ENCODE data around the gene MST1R. TPM values are rescaled to one million over a fixed set of nuclear protein-coding genes. Genes with fewer than 3 reads are reported as not detected.

Gene MST1R
- total RNA-seq, 2 donors from 2014 or later, result 6.8 to 11.2 TPM

- no peak for TF ChIP-seq CTCF (conservative IDR thresholded peaks at IDR 0.05)
- no peak overlapping the region for H3K27ac Mint-ChIP-seq
- H3K27me3 Mint-ChIP-seq (ENCODE audit: insufficient read depth), result no peaks in the 10 kb centered on the region
- Histone ChIP-seq H3K27ac (ENCODE audit: low read depth, low read length) (no peak overlapping the region), H3K4me3 (ENCODE audit: low read length) (no peak overlapping the region), H3K9ac (ENCODE audit: extremely low read depth, low read length, poor library complexity, severe bottlenecking) (no peak overlapping the region), H3K9me3 (ENCODE audit: control insufficient read depth, low read length) (no peaks in the 10 kb centered on the region), H3K27me3 (ENCODE audit: control insufficient read depth, insufficient read depth, low read length, poor library complexity, severe bottlenecking) (no peaks in the 10 kb centered on the region), H3K36me3 (ENCODE audit: control insufficient read depth, insufficient read depth, low read length) (peaks cover 48% of the 10 kb centered on the region), H3K4me1 (ENCODE audit: control insufficient read depth, insufficient read depth, low read length) (no peaks in the 10 kb centered on the region)
- no peak for DNase-seq
- no peak overlapping the region for H3K4me3 Mint-ChIP-seq
- peaks cover 2% of the 10 kb centered on the region for H3K4me1 Mint-ChIP-seq
- no peaks in the 10 kb centered on the region for H3K9me3 Mint-ChIP-seq
- peaks cover 31% of the 10 kb centered on the region for H3K36me3 Mint-ChIP-seq (ENCODE audit: low read depth)
- 84 to 94% methylated on average over 2 of the region's 2 CpGs for WGBS, 2 experiments (ENCODE audit: insufficient coverage in 1 of 2, insufficient read length in 1 of 2)
Measured at GRCh38 chr3:49840388-49840787, 63.3 kb downstream of the MST1R start.

GRCh38 chr3:49839193-49839809 lies 64.4 kb downstream of the MST1R start:
- Mint-ChIP-seq H3K36me3 (ENCODE audit: low read depth) (peaks cover 37% of the 10 kb centered on the region), H3K4me3 (no peak overlapping the region), H3K9me3 (no peaks in the 10 kb centered on the region), H3K4me1 (peaks cover 2% of the 10 kb centered on the region), H3K27ac (no peak overlapping the region), H3K27me3 (ENCODE audit: insufficient read depth) (no peaks in the 10 kb centered on the region)
- H3K4me1 ChIP-seq (ENCODE audit: control insufficient read depth, insufficient read depth, low read length), result no peaks in the 10 kb centered on the region
- TF ChIP-seq CTCF (conservative IDR thresholded peaks at IDR 0.05), result peak; percentile 91
- no peaks in the 10 kb centered on the region for H3K27me3 ChIP-seq (ENCODE audit: control insufficient read depth, insufficient read depth, low read length, poor library complexity, severe bottlenecking)
- no peak overlapping the region for H3K4me3 ChIP-seq (ENCODE audit: low read length)
- no peak overlapping the region for H3K9ac ChIP-seq (ENCODE audit: extremely low read depth, low read length, poor library complexity, severe bottlenecking)
- peak; percentile 86 for DNase-seq
- H3K36me3 ChIP-seq (ENCODE audit: control insufficient read depth, insufficient read depth, low read length), result peaks cover 48% of the 10 kb centered on the region
- no peak overlapping the region for H3K27ac ChIP-seq (ENCODE audit: low read depth, low read length)
- WGBS, 2 experiments (ENCODE audit: insufficient coverage in 1 of 2, insufficient read length in 1 of 2), result 58 to 64% methylated on average over 6 of the region's 6 CpGs
- H3K9me3 ChIP-seq (ENCODE audit: control insufficient read depth, low read length), result no peaks in the 10 kb centered on the region

Other genes starting within 250 kb of the MST1R start
- gene APEH, start 229.5 kb downstream of the MST1R start, total RNA-seq, result 100 to 1,000 TPM; 188 to 216 TPM
- gene MST1, start 214.4 kb downstream of the MST1R start, total RNA-seq, result 10 to 100 TPM; 30.8 to 35.5 TPM
- gene RNF123, start 214.3 kb downstream of the MST1R start, total RNA-seq, result 10 to 100 TPM; 47.3 to 47.6 TPM
- gene AMIGO3, start 184.2 kb downstream of the MST1R start, total RNA-seq, result 1 to 10 TPM; 1.4 to 3.0 TPM
- gene GMPPB, start 179.9 kb downstream of the MST1R start, total RNA-seq, result 10 to 100 TPM; 35.5 to 38.2 TPM
- 10 to 100 TPM; 45.8 to 49.8 TPM for gene IP6K1, start 117.3 kb downstream of the MST1R start, total RNA-seq
- gene CDHR4, start 104.0 kb downstream of the MST1R start, total RNA-seq, result not detected
- gene INKA1, start 100.6 kb downstream of the MST1R start, total RNA-seq, result not detected
- 1 to 10 TPM; 1.0 to 3.4 TPM for gene UBA7, start 89.9 kb downstream of the MST1R start, total RNA-seq
- gene TRAIP, start 47.3 kb downstream of the MST1R start, total RNA-seq, result 10 to 100 TPM; 22.3 to 32.8 TPM
- 1 to 10 TPM in 1 of 2 donors, under 1 TPM in 1; 0.75 to 7.1 TPM for gene CAMKV, start 34.0 kb downstream of the MST1R start, total RNA-seq
- gene MON1A, start 25.9 kb upstream of the MST1R start, total RNA-seq, result 1 to 10 TPM; 4.1 to 6.2 TPM
- 100 to 1,000 TPM; 116 to 168 TPM for gene RBM6, start 36.3 kb upstream of the MST1R start, total RNA-seq
- gene RBM5, start 185.0 kb upstream of the MST1R start, total RNA-seq, result 100 to 1,000 TPM; 153 to 166 TPM

All from endodermal cell (in vitro differentiated cells).